Body of pancreas (tissue), 4 donors: ENCODE measurements around the gene CHN2. TPM values are rescaled to one million over a fixed set of nuclear protein-coding genes. Genes with fewer than 3 reads are reported as not detected.

Experiments
- ATAC-seq: fragments of 150-250 bp; one replicate; pipeline ENCODE4 v1.9.1; 2016
- DNase-seq, 4 donors: peaks; one replicate each; pipeline ENCODE4 v3.0.0-alpha.2; 2019
- H3K27ac ChIP-seq, 4 donors: fragments of 200-600 bp; sonication (generic); 1 replicate in 3 of 4; 2 replicates in 1 of 4; pipeline versions ENCODE4 v1.5.1 to v1.6.1; 2016 to 2019; ENCODE audit warnings: mild to moderate bottlenecking in 1 of 4, mixed read lengths in 1 of 4, moderate library complexity in 1 of 4
- H3K27me3 ChIP-seq, 2 donors: fragments of 200-600 bp; sonication (generic); one replicate each; pipeline ENCODE4 v1.6.0; 2016; ENCODE audit warnings: mild to moderate bottlenecking in 1 of 2
- H3K36me3 ChIP-seq, 2 donors: fragments of 200-600 bp; sonication (generic); replicated peaks in 1 of 2; 2 replicates each; pipeline ENCODE4 v1.5.1; 2016; ENCODE audit warnings: low read depth in 2 of 2; ENCODE audit not compliant: insufficient read depth in 1 of 2
- H3K4me1 ChIP-seq: fragments of 200-600 bp; sonication (generic); one replicate; pipeline ENCODE4 v1.6.0; 2016
- H3K4me3 ChIP-seq, 2 donors: fragments of 200-600 bp; sonication (generic); 1 replicate in 1 of 2; 2 replicates in 1 of 2; pipeline ENCODE4 v1.5.1; 2016 to 2019
- H3K9me3 ChIP-seq, 3 donors: fragments of 200-600 bp; sonication (generic); 1 replicate in 2 of 3; 2 replicates in 1 of 3; pipeline ENCODE4 v1.5.1; 2016
- POLR2A ChIP-seq, 3 donors: fragments of 450-650 bp; IDR thresholded peaks; one replicate each; pipeline ENCODE4 v1.6.1; 2016; ENCODE audit warnings: antibody characterized with exemption in 3 of 3, mild to moderate bottlenecking in 2 of 3
- WGBS, 2 donors: methylation state at CpG; one replicate each; pipeline ENCODE4 v1.1.5; 2017; 5-methylcytosine and 5-hydroxymethylcytosine counted together
- intact Hi-C: fragments of 100-400 bp; cut with DNase I; formaldehyde crosslinking; loops from one replicate; pipeline ENCODE4 v1.15.1; 2023
- total RNA-seq, 2 donors: library from RNA; depleted of rRNA; stranded (reverse); fragments of >200 nt; gene quantifications; one replicate each; pipeline ENCODE4 v1.1.0, GENCODE V29; 2016
- TF ChIP-seq, protein P1 (sequence below), 7 experiments: fragments of 450-650 bp in 4 of 7; fragments of 200-600 bp in 3 of 7; sonication (generic) in 3 of 7; IDR thresholded peaks; one replicate each; pipeline ENCODE4 v1.5.1; 2016 to 2019; ENCODE audit warnings: antibody characterized with exemption in 7 of 7

The CHN2 gene
- total RNA-seq, 2 donors from 2014 or later: 55.7 to 58.6 TPM

GRCh38 chr7:29354340-29354739 is 159.8 kb downstream of the CHN2 start:
- DNase-seq (no peak), ATAC-seq (no peak)
- TF ChIP-seq POLR2A (IDR thresholded peaks at IDR 0.05): no peak
- TF ChIP-seq, protein P1, sequence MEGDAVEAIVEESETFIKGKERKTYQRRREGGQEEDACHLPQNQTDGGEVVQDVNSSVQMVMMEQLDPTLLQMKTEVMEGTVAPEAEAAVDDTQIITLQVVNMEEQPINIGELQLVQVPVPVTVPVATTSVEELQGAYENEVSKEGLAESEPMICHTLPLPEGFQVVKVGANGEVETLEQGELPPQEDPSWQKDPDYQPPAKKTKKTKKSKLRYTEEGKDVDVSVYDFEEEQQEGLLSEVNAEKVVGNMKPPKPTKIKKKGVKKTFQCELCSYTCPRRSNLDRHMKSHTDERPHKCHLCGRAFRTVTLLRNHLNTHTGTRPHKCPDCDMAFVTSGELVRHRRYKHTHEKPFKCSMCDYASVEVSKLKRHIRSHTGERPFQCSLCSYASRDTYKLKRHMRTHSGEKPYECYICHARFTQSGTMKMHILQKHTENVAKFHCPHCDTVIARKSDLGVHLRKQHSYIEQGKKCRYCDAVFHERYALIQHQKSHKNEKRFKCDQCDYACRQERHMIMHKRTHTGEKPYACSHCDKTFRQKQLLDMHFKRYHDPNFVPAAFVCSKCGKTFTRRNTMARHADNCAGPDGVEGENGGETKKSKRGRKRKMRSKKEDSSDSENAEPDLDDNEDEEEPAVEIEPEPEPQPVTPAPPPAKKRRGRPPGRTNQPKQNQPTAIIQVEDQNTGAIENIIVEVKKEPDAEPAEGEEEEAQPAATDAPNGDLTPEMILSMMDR (IDR thresholded peaks at IDR 0.05): no peak
- H3K4me3 ChIP-seq: no peak overlapping the region
- 85 to 86% methylated on average over 4 of the region's 4 CpGs for WGBS, 2 donors
- intact Hi-C loops: no loop called here
- H3K36me3 ChIP-seq: no peaks in the 10 kb centered on the region
- H3K9me3 ChIP-seq: no peaks in the 10 kb centered on the region
- H3K4me1 ChIP-seq: peaks cover 26% of the 10 kb centered on the region
- no peak overlapping the region for H3K27ac ChIP-seq
- no peaks in the 10 kb centered on the region for H3K27me3 ChIP-seq

GRCh38 chr7:29355388-29355787 is 160.8 kb downstream of the CHN2 start:
- H3K36me3 ChIP-seq: no peaks in the 10 kb centered on the region
- no peaks in the 10 kb centered on the region for H3K9me3 ChIP-seq
- ATAC-seq (no peak), DNase-seq (no peak)
- 93 to 96% methylated on average over 6 to 7 of the region's 7 CpGs for WGBS, 2 donors
- no peaks in the 10 kb centered on the region for H3K27me3 ChIP-seq
- peaks cover 16% of the 10 kb centered on the region for H3K4me1 ChIP-seq
- no peak overlapping the region for H3K27ac ChIP-seq
- intact Hi-C loops: no loop called here
- no peak overlapping the region for H3K4me3 ChIP-seq
- TF ChIP-seq, protein P1 (IDR thresholded peaks at IDR 0.05): no peak
- no peak for TF ChIP-seq POLR2A (IDR thresholded peaks at IDR 0.05)

DNA sequence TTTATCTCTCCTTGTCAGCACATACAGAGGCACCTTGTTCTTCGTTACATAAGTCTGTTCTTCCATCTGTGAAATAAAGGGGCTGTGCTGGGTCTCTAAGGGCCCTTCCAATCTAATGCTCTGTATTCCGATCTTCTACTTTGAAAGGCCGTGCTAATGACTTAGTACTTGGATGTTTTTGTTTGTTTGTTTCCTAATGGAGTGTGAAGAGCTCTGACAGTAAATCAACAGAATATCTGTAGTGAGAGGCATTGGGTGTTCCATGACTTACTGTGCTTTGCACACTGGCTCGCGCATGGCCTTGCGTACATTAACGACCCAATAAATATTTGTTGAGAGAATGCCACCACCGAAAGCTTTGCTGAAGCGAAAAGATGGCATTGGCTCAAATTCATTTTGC is 162.1 kb downstream of the CHN2 start:
- TF ChIP-seq, protein P1 (IDR thresholded peaks at IDR 0.05): no peak
- no peak for TF ChIP-seq POLR2A (IDR thresholded peaks at IDR 0.05)
- no peak for DNase-seq
- H3K9me3 ChIP-seq: no peaks in the 10 kb centered on the region
- no peaks in the 10 kb centered on the region for H3K36me3 ChIP-seq
- 88 to 90% methylated on average over 9 of the region's 9 CpGs for WGBS, 2 donors
- ATAC-seq: no peak
- intact Hi-C loops: no loop called here
- H3K4me3 ChIP-seq: no peak overlapping the region
- H3K27me3 ChIP-seq: no peaks in the 10 kb centered on the region
- H3K27ac ChIP-seq: no peak overlapping the region
- peaks cover 7% of the 10 kb centered on the region for H3K4me1 ChIP-seq

DNA sequence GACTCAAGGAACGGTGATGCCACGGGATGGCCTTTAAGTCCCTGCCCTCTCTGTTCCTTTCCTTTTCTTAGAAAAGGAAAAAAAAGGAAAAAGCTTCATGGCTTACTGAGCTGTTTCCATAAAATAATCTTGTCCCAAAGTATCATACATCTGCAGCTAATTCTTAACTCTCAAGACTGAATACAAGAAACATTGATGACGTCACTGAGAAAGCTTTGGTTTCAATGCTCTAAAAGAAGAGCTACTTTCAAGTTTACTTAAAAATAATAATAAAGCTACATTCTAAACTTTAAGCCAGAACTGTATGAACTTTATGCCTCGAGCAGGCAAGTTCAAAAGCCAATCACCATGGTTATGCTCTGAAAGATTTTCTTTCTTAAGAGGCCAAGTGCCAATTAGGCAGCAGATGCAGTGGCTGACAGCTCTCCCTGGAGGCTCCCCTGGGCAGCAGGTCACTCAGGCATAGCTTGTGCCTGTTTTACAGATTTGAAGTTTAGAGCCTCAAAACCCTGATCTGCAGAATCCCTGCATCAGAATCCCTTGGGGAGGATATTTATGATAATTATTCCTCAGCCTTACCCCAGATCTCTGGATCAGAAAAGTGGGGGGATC is 165.0 kb downstream of the CHN2 start:
- no peaks in the 10 kb centered on the region for H3K4me1 ChIP-seq
- WGBS, 2 donors: 80 to 81% methylated on average over 4 of the region's 4 CpGs
- H3K27ac ChIP-seq: no peak overlapping the region
- no peak for ATAC-seq
- no peaks in the 10 kb centered on the region for H3K27me3 ChIP-seq
- H3K36me3 ChIP-seq: no peaks in the 10 kb centered on the region
- no peak for TF ChIP-seq POLR2A (IDR thresholded peaks at IDR 0.05)
- TF ChIP-seq, protein P1 (IDR thresholded peaks at IDR 0.05): no peak
- DNase-seq: no peak
- no peak overlapping the region for H3K4me3 ChIP-seq
- intact Hi-C loops: no loop called here
- H3K9me3 ChIP-seq: no peaks in the 10 kb centered on the region
